ENCODE data around the gene TMEM126B. TPM values are rescaled to one million over a fixed set of nuclear protein-coding genes. Genes with fewer than 3 reads are reported as not detected.

Gene TMEM126B
- total RNA-seq, 4 donors from 2014 or later, result 29.9 to 48.3 (median 42.6) TPM

GRCh38 chr11:85685820-85686459 is 57.5 kb downstream of the TMEM126B start, which contains the start of gene CCDC89:
TSS of gene CCDC89 (minus strand) at chr11:85686195. CDS start at chr11:85686130, 65 bp downstream.
- intact Hi-C loops (cut with DNase I; ENCODE audit: low total_unique reads) (no loop called here), in situ Hi-C loops (cut with MboI; ENCODE audit: low pct_ligation_motif_present in 1 of 4, low pct_unique_long_range_greater_than_20kb in 1 of 4, low sequenced_read_pairs in 3 of 4) (no loop called here)
- no peaks in the 10 kb centered on the region for H3K9me3 ChIP-seq
- no peaks in the 10 kb centered on the region for H3K27me3 ChIP-seq
- DNase-seq, result peak; percentile 48
- H3K27ac ChIP-seq, result peak within 1 kb of the TSS; percentile 75 to 86 (median 82)
- H3K4me3 ChIP-seq, result peak within 1 kb of the TSS in 3 of 4 donors; percentile 15 to 39 (median 18)
- TF ChIP-seq POLR2AphosphoS5 (IDR thresholded peaks at IDR 0.05), result peak in 1 of 3 donors; percentile 28
- no peak for TF ChIP-seq POLR2A (IDR thresholded peaks at IDR 0.05)
- TF ChIP-seq CTCF (IDR thresholded peaks at IDR 0.05), result no peak
- TF ChIP-seq EP300 (IDR thresholded peaks at IDR 0.05; ENCODE audit: low read depth), result no peak
- peaks cover 3 to 29% (median 6%) of the 10 kb centered on the region in 4 donors for H3K4me1 ChIP-seq
- 51 to 58% methylated on average over 7 to 13 of the region's 13 CpGs for WGBS, 2 donors (ENCODE audit: low coverage in 1 of 2)
- H3K36me3 ChIP-seq, result peaks cover 0 to 2% (median 0%) of the 10 kb centered on the region in 4 donors

Other genes with a start within 250 kb of the TMEM126B start
- gene DLG2, start 1.2 kb upstream of the TMEM126B start, total RNA-seq, result 10 to 100 TPM in 1 of 4 donors, 1 to 10 TPM in 3; 1.9 to 28.3 (median 3.7) TPM
- gene TMEM126A, start 19.4 kb downstream of the TMEM126B start, total RNA-seq, result 10 to 100 TPM in 2 of 4 donors, 1 to 10 TPM in 1, not detected in 1; 4.0 to 17.5 (median 11.3) TPM
- gene CREBZF, start 36.5 kb downstream of the TMEM126B start, total RNA-seq, result 100 to 1,000 TPM in 1 of 4 donors, 10 to 100 TPM in 3; 55.3 to 147 (median 85.5) TPM
- gene CCDC89, start 57.6 kb downstream of the TMEM126B start, total RNA-seq, result 1 to 10 TPM in 3 of 4 donors, under 1 TPM in 1; 1.00 to 9.6 (median 7.2) TPM
- 1,000 to 10,000 TPM in 1 of 4 donors, 100 to 1,000 TPM in 3; 140 to 1,280 (median 344) TPM for gene SYTL2, start 182.5 kb downstream of the TMEM126B start, total RNA-seq
- not detected for gene CCDC83, start 226.8 kb downstream of the TMEM126B start, total RNA-seq

Measured in transverse colon (tissue), 4 donors.